HK-2 (cell line): ENCODE measurements around the gene DENND5A.
"Not testable (repeated sequence)": the region's sequence is repeated elsewhere in the genome, so short reads cannot be mapped to it uniquely, and the experiment has no call there.

Experiments used
- DNase-seq: peaks from one replicate; pipeline ENCODE4 v3.0.0-alpha.2; 2018; ENCODE audit not compliant: unreplicated experiment

DENND5A gene

GRCh38 chr11:9137293-9138132, 127.6 kb downstream of the DENND5A start:
- peak; percentile 69 for DNase-seq

GRCh38 chr11:9136741-9137140, 128.4 kb downstream of the DENND5A start:
- DNase-seq = no peak

- DNase-seq = no peak
Observed at GRCh38 chr11:9133956-9134355, 131.2 kb downstream of the DENND5A start.

- DNase-seq = no peak
Observed at GRCh38 chr11:9132203-9132878, 132.8 kb downstream of the DENND5A start.

- DNase-seq = no peak
Observed at GRCh38 chr11:9130297-9130696, 134.9 kb downstream of the DENND5A start.

GRCh38 chr11:9126636-9127035, 138.5 kb downstream of the DENND5A start:
- no peak for DNase-seq

GRCh38 chr11:9125185-9125886, 139.8 kb downstream of the DENND5A start:
- DNase-seq = no peak

- no peak for DNase-seq
Observed at GRCh38 chr11:9123595-9124304, 141.4 kb downstream of the DENND5A start.

- DNase-seq = no peak
Observed at GRCh38 chr11:9121469-9121796, 143.7 kb downstream of the DENND5A start.

GRCh38 chr11:9120664-9121468, 144.3 kb downstream of the DENND5A start:
- DNase-seq = no peak

GRCh38 chr11:9118277-9118676, 146.9 kb downstream of the DENND5A start:
- DNase-seq = no peak

GRCh38 chr11:9112075-9112474, 153.1 kb downstream of the DENND5A start:
- no peak for DNase-seq

GRCh38 chr11:9109858-9110731, 155.1 kb downstream of the DENND5A start:
- DNase-seq = no peak

GRCh38 chr11:9104580-9104979, 160.6 kb downstream of the DENND5A start:
- no peak for DNase-seq

GRCh38 chr11:9103542-9104276, 161.4 kb downstream of the DENND5A start:
- no peak for DNase-seq

- DNase-seq = no peak
Observed at GRCh38 chr11:9099617-9100016, 165.5 kb downstream of the DENND5A start.

GRCh38 chr11:9098455-9098854, 166.7 kb downstream of the DENND5A start:
- not testable (repeated sequence) for DNase-seq

GRCh38 chr11:9097186-9097943, 167.8 kb downstream of the DENND5A start:
- not testable (repeated sequence) for DNase-seq

- DNase-seq = no peak
Observed at GRCh38 chr11:9096427-9096826, 168.7 kb downstream of the DENND5A start.
